SK-N-MC (cell line): Measurements from ENCODE around the gene MLH1.

Experiments
- EZH2 ChIP-seq: fragments of 200-600 bp; sonication (generic); IDR thresholded peaks from one replicate; pipeline ENCODE4 v1.6.1; 2017; ENCODE audit warnings: antibody characterized with exemption
- POLR2AphosphoS5 ChIP-seq: IDR thresholded peaks from 2 replicates; pipeline ENCODE4 v1.6.1; 2012; ENCODE audit warnings: mild to moderate bottlenecking, low read depth, low read length, borderline replicate concordance

DNA sequence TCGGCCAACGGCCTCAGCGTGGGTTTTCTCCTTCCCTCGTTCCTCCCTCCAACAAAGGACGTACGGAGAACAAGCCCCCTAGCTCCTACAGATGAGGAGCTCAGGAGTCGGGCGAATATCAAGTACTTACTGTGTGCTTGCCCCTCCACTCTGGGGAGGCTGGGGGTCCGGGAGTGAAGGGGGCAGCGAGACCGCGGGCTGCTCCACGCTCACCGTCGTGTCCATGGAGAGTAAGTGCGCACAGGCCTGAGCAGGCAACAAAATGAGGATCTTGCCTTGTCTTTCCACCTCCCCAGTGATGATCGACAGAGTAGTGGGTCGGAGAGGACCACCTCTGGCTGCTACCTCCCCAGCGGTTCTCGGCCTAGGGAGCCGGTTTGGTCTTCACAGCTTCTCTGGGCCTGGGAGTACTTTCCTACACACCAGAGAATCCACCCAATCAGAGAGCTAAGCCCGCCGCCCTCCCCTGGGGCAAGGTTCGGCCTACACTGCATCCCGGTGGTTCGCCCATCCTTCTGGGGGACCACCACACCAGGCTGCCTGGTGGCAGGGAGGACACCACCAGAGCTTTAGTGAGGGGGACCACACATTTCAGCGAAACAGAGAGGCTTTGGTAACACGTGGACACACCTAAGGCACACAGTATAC lies 47.9 kb upstream of the MLH1 start:
- no peak for TF ChIP-seq POLR2AphosphoS5
- no peak for TF ChIP-seq EZH2
